NCI-H446 (cell line): Measurements from ENCODE around the gene ZC3H14.
A peak's percentile ranks its signal among the peaks of the same experiment; 100 is the strongest.
"Not testable (repeated sequence)": the region's sequence is repeated elsewhere in the genome, so short reads cannot be mapped to it uniquely, and the experiment has no call there.

Experiments
- DNase-seq, 2 experiments: peaks; one replicate each; lab custom pipeline; 2025; lab: John Stamatoyannopoulos, UW

Gene ZC3H14

GRCh38 chr14:88562831-88563686 lies at the start of gene ZC3H14:
Gene ZC3H14, plus strand, starts transcription at chr14:88563037. Its CDS starts 97 bp downstream, at chr14:88563134.
- DNase-seq = peak; percentile 86 to 95

GRCh38 chr14:88515499-88516221 lies 47.2 kb upstream of the ZC3H14 start:
- no peak for DNase-seq

- no peak for DNase-seq
Measured at GRCh38 chr14:88516861-88517357, 45.9 kb upstream of the ZC3H14 start.

- no peak for DNase-seq
Measured at GRCh38 chr14:88518592-88519512, 44.0 kb upstream of the ZC3H14 start.

GRCh38 chr14:88519907-88520306 lies 42.9 kb upstream of the ZC3H14 start:
- DNase-seq = no peak

- DNase-seq = no peak
Measured at GRCh38 chr14:88521818-88522217, 41.0 kb upstream of the ZC3H14 start.

- no peak for DNase-seq
Measured at GRCh38 chr14:88522393-88522792, 40.4 kb upstream of the ZC3H14 start.

GRCh38 chr14:88529889-88530288 lies 32.9 kb upstream of the ZC3H14 start:
- DNase-seq = not testable (repeated sequence)

- DNase-seq = no peak
Measured at GRCh38 chr14:88533064-88533602, 29.7 kb upstream of the ZC3H14 start.

- DNase-seq = no peak
Measured at GRCh38 chr14:88535149-88535548, 27.7 kb upstream of the ZC3H14 start.

GRCh38 chr14:88535813-88536212 lies 27.0 kb upstream of the ZC3H14 start:
- no peak for DNase-seq

GRCh38 chr14:88541324-88541723 lies 21.5 kb upstream of the ZC3H14 start:
- no peak for DNase-seq

- DNase-seq = no peak
Measured at GRCh38 chr14:88542857-88543795, 19.7 kb upstream of the ZC3H14 start.

GRCh38 chr14:88545256-88545655 lies 17.6 kb upstream of the ZC3H14 start:
- no peak for DNase-seq

- DNase-seq = no peak
Measured at GRCh38 chr14:88546621-88547385, 16.0 kb upstream of the ZC3H14 start.

- DNase-seq = no peak
Measured at GRCh38 chr14:88547386-88547780, 15.5 kb upstream of the ZC3H14 start.

GRCh38 chr14:88550078-88550477 lies 12.8 kb upstream of the ZC3H14 start:
- DNase-seq = no peak

GRCh38 chr14:88551094-88551870 lies 11.6 kb upstream of the ZC3H14 start:
- DNase-seq = peak; percentile 84 to 93

GRCh38 chr14:88551980-88552431 lies 10.8 kb upstream of the ZC3H14 start:
- DNase-seq = peak in 1 of 2 experiments; percentile 19
